CD14-positive monocyte (primary cell): ENCODE data around the gene COL4A2. TPM values are rescaled to one million over a fixed set of nuclear protein-coding genes. Genes with fewer than 3 reads are reported as not detected.

ENCODE experiments used
- DNase-seq, 3 donors: peaks; one replicate each; pipeline ENCODE4 v3.0.0-alpha.2; 2011 to 2022
- H2AFZ ChIP-seq: 2 replicates; pipeline ENCODE4 v1.6.0; 2012; ENCODE audit warnings: mild to moderate bottlenecking, low read depth, low read length, inconsistent platforms; ENCODE audit not compliant: insufficient read depth, poor library complexity, severe bottlenecking
- H3K27ac ChIP-seq, 2 donors: 1 replicate in 1 of 2; 2 replicates in 1 of 2; pipeline ENCODE4 v1.5.1; 2012 to 2013; ENCODE audit warnings: low read length in 2 of 2, control low read depth in 1 of 2, inconsistent platforms in 1 of 2, low read depth in 1 of 2, mild to moderate bottlenecking in 1 of 2
- H3K27me3 ChIP-seq, 2 donors: one replicate each; pipeline versions ENCODE4 v1.6.0 to v1.6.1; 2011 to 2013; ENCODE audit warnings: low read length in 2 of 2; ENCODE audit not compliant: control insufficient read depth in 2 of 2, insufficient read depth in 2 of 2
- H3K36me3 ChIP-seq, 2 donors: replicated peaks in 1 of 2; 1 replicate in 1 of 2; 2 replicates in 1 of 2; pipeline versions ENCODE4 v1.5.1 to v1.6.1; 2012 to 2013; ENCODE audit warnings: low read length in 2 of 2, control low read depth in 1 of 2, inconsistent platforms in 1 of 2, mild to moderate bottlenecking in 1 of 2; ENCODE audit not compliant: insufficient read depth in 2 of 2, control insufficient read depth in 1 of 2
- H3K4me1 ChIP-seq, 2 donors: 1 replicate in 1 of 2; 2 replicates in 1 of 2; pipeline versions ENCODE4 v1.5.1 to v1.6.1; 2012 to 2013; ENCODE audit warnings: low read length in 2 of 2, control low read depth in 1 of 2, inconsistent platforms in 1 of 2, mild to moderate bottlenecking in 1 of 2, moderate library complexity in 1 of 2; ENCODE audit not compliant: insufficient read depth in 2 of 2, control insufficient read depth in 1 of 2
- H3K4me2 ChIP-seq: replicated peaks from 2 replicates; pipeline ENCODE3; 2012; ENCODE audit warnings: low read length, moderate library complexity, mild to moderate bottlenecking; ENCODE audit not compliant: poor library complexity, severe bottlenecking; ENCODE audit errors: extremely low read depth
- H3K4me3 ChIP-seq, 3 experiments: fragments of 200-600 bp in 1 of 3; sonication (generic) in 1 of 3; replicated peaks in 1 of 3; 1 replicate in 2 of 3; 2 replicates in 1 of 3; pipeline ENCODE4 v1.5.1; 2011 to 2013; ENCODE audit warnings: low read length in 3 of 3, mild to moderate bottlenecking in 3 of 3, control low read depth in 2 of 3, low read depth in 2 of 3, inconsistent platforms in 1 of 3, moderate library complexity in 1 of 3
- H3K79me2 ChIP-seq: 2 replicates; pipeline ENCODE4 v1.6.0; 2012; ENCODE audit warnings: mild to moderate bottlenecking, control low read depth, inconsistent platforms, low read length, moderate library complexity; ENCODE audit not compliant: insufficient read depth
- H3K9ac ChIP-seq: 2 replicates; pipeline ENCODE4 v1.6.0; 2017; ENCODE audit warnings: low read length, mild to moderate bottlenecking; ENCODE audit not compliant: insufficient read depth, poor library complexity, severe bottlenecking
- H3K9me3 ChIP-seq, 2 donors: replicated peaks in 1 of 2; 1 replicate in 1 of 2; 2 replicates in 1 of 2; pipeline versions ENCODE4 v1.5.1 to v1.6.1; 2012 to 2013; ENCODE audit warnings: low read length in 2 of 2, control low read depth in 1 of 2; ENCODE audit not compliant: control insufficient read depth in 1 of 2, insufficient read depth in 1 of 2
- H4K20me1 ChIP-seq: 2 replicates; pipeline ENCODE4 v1.6.0; 2012; ENCODE audit warnings: mild to moderate bottlenecking, low read length, control low read depth, moderate library complexity; ENCODE audit not compliant: insufficient read depth
- H3K27ac Mint-ChIP-seq, 7 donors: one replicate each; pipeline ENCODE4 v1.8.0; 2020; ENCODE audit warnings: mild to moderate bottlenecking in 7 of 7, mixed read lengths in 7 of 7, moderate library complexity in 6 of 7, inconsistent platforms in 2 of 7
- H3K27me3 Mint-ChIP-seq, 3 donors: one replicate each; pipeline ENCODE4 v1.8.0; 2021 to 2022; ENCODE audit warnings: low read depth in 3 of 3, mild to moderate bottlenecking in 3 of 3, mixed read lengths in 3 of 3, moderate library complexity in 3 of 3, inconsistent platforms in 1 of 3
- H3K36me3 Mint-ChIP-seq, 2 donors: one replicate each; pipeline ENCODE4 v1.8.0; 2020; ENCODE audit warnings: mixed read lengths in 2 of 2, inconsistent platforms in 1 of 2, mild to moderate bottlenecking in 1 of 2
- H3K4me1 Mint-ChIP-seq: one replicate; pipeline ENCODE4 v1.8.0; 2020; ENCODE audit warnings: mild to moderate bottlenecking, mixed read lengths
- H3K4me3 Mint-ChIP-seq, 2 donors: one replicate each; pipeline ENCODE4 v1.8.0; 2020; ENCODE audit warnings: mild to moderate bottlenecking in 2 of 2, mixed read lengths in 2 of 2, moderate library complexity in 1 of 2
- H3K9me3 Mint-ChIP-seq, 7 donors: one replicate each; pipeline ENCODE4 v1.8.0; 2020 to 2022; ENCODE audit warnings: mixed read lengths in 7 of 7, mild to moderate bottlenecking in 6 of 7, moderate library complexity in 6 of 7, inconsistent platforms in 2 of 7
- WGBS: methylation state at CpG from one replicate; pipeline ENCODE4 v1.1.5; 2013; ENCODE audit warnings: missing lambda C conversion rate; ENCODE audit not compliant: insufficient coverage; 5-methylcytosine and 5-hydroxymethylcytosine counted together
- intact Hi-C, 2 donors: fragments of 100-400 bp; cut with micrococcal nuclease; formaldehyde crosslinking; loops; one replicate each; pipeline versions ENCODE4 v1.15.0 to v1.15.1; 2023
- polyA plus RNA-seq, 3 donors: library from polyadenylated mRNA; depleted of rRNA in 1 of 3; unstranded in 2 of 3; stranded (reverse) in 1 of 3; fragments of 300-500 nt in 2 of 3; fragments of >200 nt in 1 of 3; fragmentation: Illumina TruSeq in 2 of 3; gene quantifications; 1 replicate in 2 of 3; 2 replicates in 1 of 3; pipeline ENCODE4 v1.2.3, GENCODE V29; 2012 to 2021
- TF ChIP-seq, protein P1 (sequence below): fragments of 200-600 bp; IDR thresholded peaks from one replicate; pipeline ENCODE4 v1.8.0; 2022; ENCODE audit warnings: antibody characterized with exemption, mild to moderate bottlenecking

COL4A2 gene
- polyA plus RNA-seq, 3 donors = not detected

DNA sequence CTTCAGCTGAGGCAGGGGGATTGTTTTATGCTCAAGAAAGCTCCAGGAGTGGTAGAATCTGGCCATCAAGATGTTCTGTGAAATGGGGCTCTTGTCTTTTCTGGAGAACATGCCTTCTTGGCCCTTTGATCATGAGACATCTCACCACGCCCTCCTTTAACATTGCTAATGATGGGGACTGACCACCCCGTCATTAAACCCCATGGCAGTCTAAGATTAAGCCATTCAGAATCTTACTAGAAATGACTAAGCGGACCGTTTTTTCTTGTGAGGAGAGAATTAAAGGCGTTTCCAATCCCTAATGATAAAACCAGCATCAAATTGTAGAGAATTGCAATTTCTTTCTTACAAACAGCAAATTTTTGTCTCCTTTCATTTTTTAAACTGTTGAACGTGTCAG lies 89.4 kb downstream of the COL4A2 start:
- no peak overlapping the region for H3K9ac ChIP-seq
- no CpG with 5 or more reads among the region's 6 CpGs for WGBS
- H3K27me3 Mint-ChIP-seq = peaks cover 34 to 60% (median 40%) of the 10 kb centered on the region in 3 donors

DNA sequence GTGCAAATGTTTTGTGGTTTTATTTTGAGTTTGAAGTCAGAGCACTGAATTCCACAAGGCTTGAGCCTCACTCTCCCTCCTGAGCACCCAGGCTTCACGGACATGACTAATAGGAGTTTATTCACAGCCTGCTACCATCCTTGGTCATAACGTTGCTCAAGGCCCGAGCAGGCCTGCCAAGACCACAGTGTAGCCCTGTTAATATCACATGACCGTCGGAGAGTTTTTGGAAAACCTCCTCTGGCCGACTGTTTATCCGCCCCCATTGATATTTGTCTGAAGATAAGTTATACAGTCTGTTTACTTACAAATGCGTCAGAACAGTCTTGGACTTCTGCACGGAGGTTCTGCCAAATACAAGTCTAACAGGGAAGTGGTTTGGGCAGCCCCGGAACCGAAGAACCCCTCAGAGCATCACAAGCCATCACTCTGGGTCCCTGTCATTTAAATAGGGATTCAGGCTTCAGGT lies 89.9 kb downstream of the COL4A2 start:
- H3K4me3 ChIP-seq = no peak overlapping the region
- no peaks in the 10 kb centered on the region for H3K79me2 ChIP-seq
- no peaks in the 10 kb centered on the region for H3K9me3 ChIP-seq
- Mint-ChIP-seq H3K36me3 (no peaks in the 10 kb centered on the region), H3K27me3 (peaks cover 30 to 57% (median 36%) of the 10 kb centered on the region in 3 donors), H3K4me1 (no peaks in the 10 kb centered on the region), H3K27ac (no peak overlapping the region), H3K9me3 (peaks cover 0 to 10% (median 6%) of the 10 kb centered on the region in 7 donors), H3K4me3 (no peak overlapping the region)
- TF ChIP-seq, protein P1, sequence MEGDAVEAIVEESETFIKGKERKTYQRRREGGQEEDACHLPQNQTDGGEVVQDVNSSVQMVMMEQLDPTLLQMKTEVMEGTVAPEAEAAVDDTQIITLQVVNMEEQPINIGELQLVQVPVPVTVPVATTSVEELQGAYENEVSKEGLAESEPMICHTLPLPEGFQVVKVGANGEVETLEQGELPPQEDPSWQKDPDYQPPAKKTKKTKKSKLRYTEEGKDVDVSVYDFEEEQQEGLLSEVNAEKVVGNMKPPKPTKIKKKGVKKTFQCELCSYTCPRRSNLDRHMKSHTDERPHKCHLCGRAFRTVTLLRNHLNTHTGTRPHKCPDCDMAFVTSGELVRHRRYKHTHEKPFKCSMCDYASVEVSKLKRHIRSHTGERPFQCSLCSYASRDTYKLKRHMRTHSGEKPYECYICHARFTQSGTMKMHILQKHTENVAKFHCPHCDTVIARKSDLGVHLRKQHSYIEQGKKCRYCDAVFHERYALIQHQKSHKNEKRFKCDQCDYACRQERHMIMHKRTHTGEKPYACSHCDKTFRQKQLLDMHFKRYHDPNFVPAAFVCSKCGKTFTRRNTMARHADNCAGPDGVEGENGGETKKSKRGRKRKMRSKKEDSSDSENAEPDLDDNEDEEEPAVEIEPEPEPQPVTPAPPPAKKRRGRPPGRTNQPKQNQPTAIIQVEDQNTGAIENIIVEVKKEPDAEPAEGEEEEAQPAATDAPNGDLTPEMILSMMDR = no peak
- intact Hi-C loops = no loop called here
- no peak overlapping the region for H3K9ac ChIP-seq
- WGBS = 87% methylated on average over 7 of the region's 11 CpGs
- peaks cover 22 to 37% of the 10 kb centered on the region in 2 donors for H3K27me3 ChIP-seq
- no peak overlapping the region for H2AFZ ChIP-seq
- H4K20me1 ChIP-seq = no peaks in the 10 kb centered on the region
- DNase-seq = no peak
- H3K4me2 ChIP-seq = no peak overlapping the region
- H3K4me1 ChIP-seq = no peaks in the 10 kb centered on the region
- H3K27ac ChIP-seq = no peak overlapping the region
- no peaks in the 10 kb centered on the region for H3K36me3 ChIP-seq

More for the DNA sequence above, 89.4 kb downstream of the COL4A2 start:
- Histone ChIP-seq H4K20me1 (no peaks in the 10 kb centered on the region), H3K27ac (no peak overlapping the region), H3K4me3 (no peak overlapping the region), H3K4me1 (no peaks in the 10 kb centered on the region), H3K27me3 (peaks cover 21 to 32% of the 10 kb centered on the region in 2 donors), H3K4me2 (no peak overlapping the region), H3K79me2 (no peaks in the 10 kb centered on the region), H3K9me3 (peaks cover 0 to 4% of the 10 kb centered on the region in 2 donors), H2AFZ (no peak overlapping the region), H3K36me3 (no peaks in the 10 kb centered on the region)
- TF ChIP-seq, protein P1 = no peak
- DNase-seq = no peak
- Mint-ChIP-seq H3K36me3 (no peaks in the 10 kb centered on the region), H3K4me3 (no peak overlapping the region), H3K9me3 (peaks cover 0 to 14% (median 10%) of the 10 kb centered on the region in 7 donors), H3K27ac (no peak overlapping the region), H3K4me1 (no peaks in the 10 kb centered on the region)
- intact Hi-C loops = no loop called here
